Activated T-cell treated with anti-CD3 and anti-CD28 coated beads, Interleukin-2, amount 50 U/mL, for 24 hours (primary cell): ENCODE results near the gene DOCK1.

Experiments
- DNase-seq: peaks from one replicate; pipeline ENCODE4 v3.0.0-alpha.2; 2020
- H3K27ac Mint-ChIP-seq: 2 replicates; pipeline ENCODE4 v1.8.0; 2020; ENCODE audit warnings: mild to moderate bottlenecking, mixed read lengths
- H3K27me3 Mint-ChIP-seq: 2 replicates; pipeline ENCODE4 v1.8.0; 2020; ENCODE audit warnings: mixed read lengths
- H3K36me3 Mint-ChIP-seq: 2 replicates; pipeline ENCODE4 v1.8.0; 2020; ENCODE audit warnings: low read depth, mixed read lengths
- H3K4me1 Mint-ChIP-seq: 2 replicates; pipeline ENCODE4 v1.8.0; 2020; ENCODE audit warnings: low read depth, mixed read lengths
- H3K4me3 Mint-ChIP-seq: 2 replicates; pipeline ENCODE4 v1.8.0; 2020; ENCODE audit warnings: mild to moderate bottlenecking, moderate library complexity, mixed read lengths
- H3K9me3 Mint-ChIP-seq: 2 replicates; pipeline ENCODE4 v1.8.0; 2020; ENCODE audit warnings: mixed read lengths

Gene DOCK1

DNA sequence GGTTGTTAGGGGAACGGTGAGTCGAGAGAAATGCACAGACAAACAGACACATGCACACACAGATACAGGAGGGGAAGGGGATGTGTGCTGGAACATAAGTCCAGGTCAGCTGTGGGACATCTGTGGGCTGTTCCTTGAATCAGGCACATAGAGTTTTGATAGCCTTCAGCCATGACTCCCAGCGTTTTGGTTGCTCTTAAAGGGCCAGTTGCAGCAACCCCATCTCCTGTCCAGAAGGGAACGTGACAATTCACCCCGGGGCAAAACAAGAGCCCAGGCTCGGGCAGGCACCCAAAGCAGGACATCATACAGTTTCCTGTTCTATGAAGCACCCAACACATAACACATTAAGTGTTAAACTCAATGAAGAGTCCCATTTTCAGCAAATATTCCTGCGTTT lies 281.6 kb downstream of the DOCK1 start:
- H3K4me1 Mint-ChIP-seq = no peaks in the 10 kb centered on the region
- H3K4me3 Mint-ChIP-seq = no peak overlapping the region
- DNase-seq = no peak
- H3K9me3 Mint-ChIP-seq = peaks cover 4% of the 10 kb centered on the region
- H3K27me3 Mint-ChIP-seq = peaks cover 6% of the 10 kb centered on the region
- H3K36me3 Mint-ChIP-seq = no peaks in the 10 kb centered on the region
- H3K27ac Mint-ChIP-seq = no peak overlapping the region

DNA sequence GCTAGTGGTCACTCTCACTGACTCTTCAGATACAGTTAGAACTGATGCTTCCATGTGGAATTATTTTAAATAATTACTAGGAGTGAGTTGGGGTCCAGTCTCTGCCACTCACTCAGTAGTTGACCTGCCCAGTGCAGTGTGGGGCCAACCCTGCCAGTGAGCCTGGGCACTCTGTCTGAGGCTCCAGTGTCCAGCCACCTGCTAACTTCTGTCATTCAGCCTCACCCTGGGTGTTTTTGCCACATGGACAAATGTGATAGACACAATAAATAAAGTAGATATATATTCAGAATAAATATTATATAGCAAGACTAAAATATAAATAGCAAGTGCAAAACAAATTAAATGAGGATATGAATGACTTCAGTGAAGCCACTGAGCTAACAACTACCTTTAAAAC lies 284.0 kb downstream of the DOCK1 start:
- H3K4me1 Mint-ChIP-seq = no peaks in the 10 kb centered on the region
- no peaks in the 10 kb centered on the region for H3K36me3 Mint-ChIP-seq

DNA sequence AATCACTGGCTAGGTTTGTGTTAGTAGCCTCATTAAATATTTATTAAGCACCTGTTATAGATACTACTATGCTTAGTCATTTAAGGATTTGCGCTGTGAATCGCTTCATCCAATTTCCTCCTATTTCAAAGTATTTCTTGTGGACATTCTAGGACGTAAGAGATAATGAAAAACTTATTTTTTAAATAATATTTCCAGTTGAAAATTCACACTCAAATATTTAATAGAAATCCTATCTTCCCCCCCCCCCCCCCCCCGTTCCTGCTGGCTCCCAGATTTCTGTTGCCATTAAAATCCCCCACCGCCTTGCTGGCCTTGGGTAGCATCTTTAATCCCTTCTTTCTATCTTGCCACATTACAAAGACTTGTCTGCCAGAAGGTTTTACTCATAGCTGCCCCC lies 285.2 kb downstream of the DOCK1 start:
- no peaks in the 10 kb centered on the region for H3K36me3 Mint-ChIP-seq
- DNase-seq = no peak
- H3K9me3 Mint-ChIP-seq = peaks cover 3% of the 10 kb centered on the region
- H3K4me1 Mint-ChIP-seq = no peaks in the 10 kb centered on the region
- no peak overlapping the region for H3K27ac Mint-ChIP-seq
- peaks cover 32% of the 10 kb centered on the region for H3K27me3 Mint-ChIP-seq
- no peak overlapping the region for H3K4me3 Mint-ChIP-seq

More for the DNA sequence above, 284.0 kb downstream of the DOCK1 start:
- Mint-ChIP-seq H3K27me3 (peaks cover 23% of the 10 kb centered on the region), H3K4me3 (no peak overlapping the region), H3K9me3 (peaks cover 4% of the 10 kb centered on the region), H3K27ac (no peak overlapping the region)
- DNase-seq = no peak

DNA sequence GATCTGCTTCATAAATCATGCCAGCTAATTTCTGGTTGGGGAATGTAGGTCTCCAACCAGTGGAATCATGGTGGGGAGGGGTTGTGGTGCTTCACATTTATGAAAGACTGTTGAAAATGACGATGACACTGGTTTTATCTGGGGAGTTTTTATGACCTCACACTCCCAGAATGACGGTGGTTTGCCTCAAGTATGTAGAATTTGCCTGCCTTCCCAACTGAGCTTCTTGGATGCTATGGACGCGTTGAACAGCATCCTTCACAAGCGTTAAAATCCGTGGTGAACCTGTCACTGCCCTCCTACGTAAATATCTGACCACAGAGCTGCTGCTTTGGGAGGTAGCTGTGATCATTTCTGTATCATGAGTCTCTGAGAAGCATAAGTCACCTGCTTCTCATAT lies 287.9 kb downstream of the DOCK1 start:
- peaks cover 49% of the 10 kb centered on the region for H3K27me3 Mint-ChIP-seq
- no peak overlapping the region for H3K27ac Mint-ChIP-seq
- DNase-seq = no peak
- no peak overlapping the region for H3K4me3 Mint-ChIP-seq
- H3K9me3 Mint-ChIP-seq = no peaks in the 10 kb centered on the region
- H3K36me3 Mint-ChIP-seq = no peaks in the 10 kb centered on the region
- peaks cover 3% of the 10 kb centered on the region for H3K4me1 Mint-ChIP-seq

DNA sequence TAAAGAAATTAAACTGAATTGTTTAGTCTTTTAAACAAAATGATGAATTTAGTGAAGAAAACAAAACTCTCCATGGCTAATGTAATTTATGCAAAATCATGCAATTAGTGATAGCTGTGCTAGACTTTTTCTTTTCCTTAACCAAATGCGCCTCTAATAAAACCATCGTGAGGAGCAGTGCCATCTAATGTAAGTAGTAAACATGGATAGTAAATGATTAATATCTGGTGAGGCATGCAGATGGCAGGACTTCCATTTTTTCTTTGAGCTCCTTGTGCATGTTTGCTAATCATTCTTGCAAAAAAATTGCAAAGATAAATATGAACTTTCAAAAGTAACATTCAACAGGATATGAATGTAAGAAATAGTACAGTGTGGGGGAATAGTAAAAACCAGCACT lies 288.9 kb downstream of the DOCK1 start:
- no peak overlapping the region for H3K4me3 Mint-ChIP-seq
- H3K9me3 Mint-ChIP-seq = no peaks in the 10 kb centered on the region
- DNase-seq = no peak
- no peak overlapping the region for H3K27ac Mint-ChIP-seq
- peaks cover 3% of the 10 kb centered on the region for H3K4me1 Mint-ChIP-seq
- no peaks in the 10 kb centered on the region for H3K36me3 Mint-ChIP-seq
- peaks cover 56% of the 10 kb centered on the region for H3K27me3 Mint-ChIP-seq

DNA sequence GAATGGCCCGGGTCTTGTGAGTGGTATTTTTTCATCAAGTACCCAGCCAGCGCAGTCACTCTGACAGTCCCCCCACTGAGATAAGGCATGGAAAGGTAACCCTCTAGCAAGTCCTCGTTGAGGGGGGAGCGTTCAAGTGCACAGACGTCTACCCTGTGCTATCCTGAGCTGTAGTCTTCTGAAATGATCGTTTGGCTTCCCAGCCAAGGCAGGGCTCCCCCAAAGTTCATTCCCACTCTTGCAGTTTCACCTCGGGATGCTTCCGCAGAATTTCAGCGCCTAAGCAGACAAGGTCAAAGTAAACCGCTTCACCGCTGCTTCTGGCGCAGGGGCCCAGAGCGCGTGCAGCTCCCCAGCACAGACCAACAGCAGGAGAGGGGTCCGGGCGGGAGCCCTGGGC lies 289.4 kb downstream of the DOCK1 start:
- Mint-ChIP-seq H3K36me3 (no peaks in the 10 kb centered on the region), H3K4me3 (no peak overlapping the region)

DNA sequence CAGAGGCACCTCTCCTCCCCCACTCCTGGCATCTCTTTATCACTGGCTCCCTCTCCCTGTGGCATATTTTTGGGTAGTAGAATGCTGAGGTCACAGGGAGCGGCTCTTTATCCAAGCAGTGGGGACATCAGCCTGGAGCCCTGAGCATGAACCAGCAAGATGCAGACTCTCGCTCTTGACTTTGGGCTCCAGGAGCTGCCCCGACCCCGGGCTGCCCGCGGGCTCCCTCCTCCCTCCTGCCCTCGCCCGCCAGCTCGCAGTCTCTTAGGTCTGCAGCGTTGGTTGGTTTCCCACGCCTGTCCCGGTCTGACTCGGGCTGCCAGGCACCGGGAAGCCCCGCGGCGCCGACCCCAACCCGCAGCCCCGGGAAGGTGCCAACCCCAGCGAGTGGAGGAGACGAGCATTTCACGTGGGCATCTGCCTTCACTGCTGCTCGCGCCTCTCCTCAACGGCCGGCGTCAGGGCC lies 289.8 kb downstream of the DOCK1 start:
- Mint-ChIP-seq H3K4me3 (no peak overlapping the region), H3K9me3 (no peaks in the 10 kb centered on the region), H3K4me1 (peaks cover 3% of the 10 kb centered on the region), H3K27ac (no peak overlapping the region), H3K27me3 (peaks cover 58% of the 10 kb centered on the region), H3K36me3 (no peaks in the 10 kb centered on the region)
- no peak for DNase-seq

More for the DNA sequence above, 289.4 kb downstream of the DOCK1 start:
- no peaks in the 10 kb centered on the region for H3K9me3 Mint-ChIP-seq
- H3K4me1 Mint-ChIP-seq = peaks cover 3% of the 10 kb centered on the region
- peaks cover 58% of the 10 kb centered on the region for H3K27me3 Mint-ChIP-seq
- no peak for DNase-seq
- H3K27ac Mint-ChIP-seq = no peak overlapping the region

DNA sequence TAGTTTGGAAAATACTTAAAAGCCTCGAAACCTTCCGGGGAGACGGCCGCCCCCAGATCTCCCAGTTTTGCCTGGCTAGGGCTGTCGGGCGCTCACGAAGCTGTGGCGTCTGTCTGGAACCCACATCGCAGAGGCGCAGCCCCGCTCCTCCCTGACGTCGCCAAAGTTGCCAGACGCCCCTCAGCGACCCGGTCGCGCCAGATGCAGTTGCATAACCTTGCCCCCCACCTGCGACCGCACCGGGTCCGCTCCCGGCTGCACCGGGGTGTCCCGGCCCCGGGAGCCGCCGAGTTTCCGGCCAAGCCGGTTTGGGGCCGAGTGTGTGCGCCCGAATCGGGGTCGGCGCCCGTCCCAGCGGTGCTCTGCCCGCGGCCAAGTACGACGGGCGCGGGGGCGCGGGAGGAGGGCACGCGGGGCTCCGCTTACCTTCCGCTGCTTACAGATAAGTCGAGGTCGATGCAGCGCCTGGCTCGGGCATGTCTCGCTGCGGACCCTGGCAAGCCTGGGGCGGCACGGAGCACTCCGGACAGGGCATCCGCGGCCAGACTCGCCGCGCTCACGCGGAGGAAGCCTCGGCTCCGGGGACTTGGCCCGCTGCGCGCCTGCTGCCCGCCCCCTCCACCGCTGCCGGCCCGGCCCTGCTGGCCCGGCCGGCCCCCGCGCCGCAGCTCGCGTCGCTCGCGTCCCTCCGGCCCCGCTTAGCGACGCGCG lies 290.5 kb downstream of the DOCK1 start:
- Mint-ChIP-seq H3K9me3 (no peaks in the 10 kb centered on the region), H3K36me3 (no peaks in the 10 kb centered on the region), H3K27ac (no peak overlapping the region), H3K4me3 (no peak overlapping the region), H3K4me1 (peaks cover 3% of the 10 kb centered on the region), H3K27me3 (peaks cover 57% of the 10 kb centered on the region)
- DNase-seq = no peak

DNA sequence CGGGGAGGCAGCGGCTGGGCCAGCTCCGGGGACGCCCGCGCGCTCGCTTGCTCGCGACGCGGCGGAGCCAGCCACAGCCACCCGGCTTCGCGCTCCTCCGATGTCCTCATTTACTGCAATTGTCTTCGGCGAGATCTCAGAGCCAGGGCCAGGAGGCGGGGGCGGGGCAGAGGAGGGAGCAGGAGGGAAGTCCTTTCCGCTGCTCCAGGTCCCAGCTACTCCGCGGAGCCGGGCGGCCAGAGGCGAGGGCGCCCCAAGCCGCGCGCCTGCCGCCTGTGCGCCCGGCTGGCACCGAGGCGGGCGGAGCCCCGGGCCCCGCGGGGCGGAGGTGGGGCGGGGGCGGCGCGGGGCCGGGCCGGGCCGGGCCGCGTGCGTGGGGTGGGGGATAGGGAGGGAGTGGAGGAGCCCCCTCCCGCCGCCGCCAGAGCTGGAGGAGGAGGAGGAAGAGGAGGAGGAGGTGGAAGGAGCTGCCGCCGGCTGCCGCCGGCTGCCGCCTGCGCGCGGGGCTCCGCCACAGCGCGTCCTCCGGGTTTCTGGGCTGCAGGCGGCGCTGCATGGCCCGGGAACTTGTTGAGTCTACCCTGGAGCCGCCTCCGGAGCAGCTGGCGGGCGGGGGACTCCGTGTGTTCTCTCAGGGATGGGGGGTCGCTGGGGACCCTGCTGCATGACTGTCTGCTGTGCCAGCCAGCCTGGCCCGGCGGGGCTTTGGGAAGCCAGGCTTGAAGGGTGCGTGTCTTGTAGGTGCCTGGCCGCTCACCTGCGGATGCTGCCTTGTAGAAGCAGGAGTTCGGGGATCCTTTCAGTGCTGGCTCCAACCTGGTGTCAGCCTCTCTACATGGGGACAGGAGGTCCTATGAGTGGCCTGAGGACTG lies 291.3 kb downstream of the DOCK1 start, which contains the start of gene INSYN2A:
INSYN2A (minus strand) TSS at position 310 of the 872 bp plus-strand sequence. CDS start 20,196 bp downstream, outside the sequence.
- Mint-ChIP-seq H3K27ac (no peak within 1 kb of the TSS), H3K36me3 (no peaks in the 10 kb centered on the region), H3K4me1 (peaks cover 3% of the 10 kb centered on the region), H3K27me3 (peaks cover 52% of the 10 kb centered on the region), H3K4me3 (no peak within 1 kb of the TSS), H3K9me3 (no peaks in the 10 kb centered on the region)
- DNase-seq = no peak

DNA sequence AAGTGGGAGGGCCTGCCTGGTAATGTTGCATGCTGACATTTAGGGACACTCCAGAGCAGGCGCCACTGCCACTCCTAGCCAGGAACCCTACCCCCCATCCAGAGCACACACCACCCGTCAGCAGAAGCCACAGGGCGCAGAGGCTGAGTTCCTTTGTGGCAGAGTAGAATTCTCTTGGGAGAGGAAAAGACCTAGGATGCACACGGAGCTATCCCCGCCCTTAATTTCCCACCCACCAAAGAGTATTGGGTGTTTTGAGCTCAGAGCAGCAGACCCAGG lies 291.9 kb downstream of the DOCK1 start:
- no peak overlapping the region for H3K27ac Mint-ChIP-seq
- H3K9me3 Mint-ChIP-seq = no peaks in the 10 kb centered on the region
- H3K4me3 Mint-ChIP-seq = no peak overlapping the region
- no peak for DNase-seq
- H3K27me3 Mint-ChIP-seq = peaks cover 52% of the 10 kb centered on the region
- H3K4me1 Mint-ChIP-seq = peaks cover 3% of the 10 kb centered on the region
- H3K36me3 Mint-ChIP-seq = no peaks in the 10 kb centered on the region

DNA sequence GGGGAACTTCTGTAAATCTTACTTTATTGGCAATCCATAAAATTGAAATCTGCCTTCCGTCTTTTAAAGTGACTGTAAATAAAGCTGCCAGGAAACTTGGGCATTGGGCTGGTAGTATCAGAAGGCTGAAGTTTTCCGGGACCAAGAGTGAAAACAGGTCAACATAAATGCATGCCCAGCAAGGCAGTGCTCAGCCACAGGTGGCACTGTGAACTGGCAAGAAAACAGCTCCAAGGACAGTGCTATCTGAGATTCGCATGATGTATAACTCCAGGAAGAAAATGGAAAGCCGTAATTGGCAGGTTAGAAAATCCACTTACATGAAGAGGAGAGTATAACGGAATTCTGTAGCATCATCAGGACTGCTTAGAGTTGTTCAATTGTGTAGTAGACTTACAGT lies 293.1 kb downstream of the DOCK1 start:
- no peak for DNase-seq
- Mint-ChIP-seq H3K4me1 (peaks cover 3% of the 10 kb centered on the region), H3K4me3 (no peak overlapping the region), H3K36me3 (no peaks in the 10 kb centered on the region), H3K9me3 (no peaks in the 10 kb centered on the region), H3K27ac (no peak overlapping the region), H3K27me3 (peaks cover 43% of the 10 kb centered on the region)

DNA sequence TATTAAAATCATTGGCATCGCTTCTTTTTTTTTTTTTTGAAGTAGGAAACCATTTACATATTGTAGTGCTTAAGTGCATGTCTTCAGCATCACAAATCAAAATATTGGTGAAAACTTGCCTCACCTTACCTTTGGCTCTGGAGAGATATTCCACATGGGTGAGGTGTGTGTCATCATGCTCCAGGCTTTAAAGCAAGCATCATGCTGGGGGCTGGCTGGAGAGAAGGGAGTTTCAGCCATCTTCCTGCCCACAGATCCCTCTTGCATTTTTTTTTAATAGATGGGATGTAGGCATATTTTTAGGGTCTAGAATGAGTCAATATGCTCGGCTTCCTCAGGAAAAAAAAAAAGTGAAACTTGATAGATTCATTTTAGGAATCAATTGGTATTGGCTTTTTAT lies 293.5 kb downstream of the DOCK1 start:
- Mint-ChIP-seq H3K9me3 (no peaks in the 10 kb centered on the region), H3K27ac (no peak overlapping the region), H3K27me3 (peaks cover 39% of the 10 kb centered on the region), H3K4me1 (peaks cover 3% of the 10 kb centered on the region), H3K4me3 (no peak overlapping the region), H3K36me3 (no peaks in the 10 kb centered on the region)
- DNase-seq = no peak

DNA sequence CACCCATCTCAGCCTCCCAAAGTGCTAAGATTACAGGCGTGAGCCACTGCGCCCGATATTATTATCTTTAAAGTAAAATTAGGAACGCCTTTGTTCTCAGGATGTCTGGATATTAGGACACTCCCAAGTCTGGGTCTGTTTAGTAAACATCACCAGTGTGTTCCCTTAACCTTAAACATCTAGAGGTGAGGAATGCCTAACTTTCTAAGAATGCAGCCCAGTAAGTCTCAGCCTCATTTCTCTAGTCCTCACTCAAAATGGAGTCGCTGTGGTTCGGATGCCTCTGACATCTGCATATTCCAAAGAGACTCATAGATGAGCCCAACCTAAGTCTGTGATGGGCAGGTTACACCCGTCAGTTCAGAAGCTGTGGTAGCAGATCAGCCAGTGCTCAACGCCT lies 295.4 kb downstream of the DOCK1 start:
- H3K4me1 Mint-ChIP-seq = peaks cover 3% of the 10 kb centered on the region
- H3K36me3 Mint-ChIP-seq = no peaks in the 10 kb centered on the region
- H3K27me3 Mint-ChIP-seq = peaks cover 24% of the 10 kb centered on the region
- H3K27ac Mint-ChIP-seq = no peak overlapping the region
- no peak overlapping the region for H3K4me3 Mint-ChIP-seq
- H3K9me3 Mint-ChIP-seq = no peaks in the 10 kb centered on the region
- DNase-seq = no peak

DNA sequence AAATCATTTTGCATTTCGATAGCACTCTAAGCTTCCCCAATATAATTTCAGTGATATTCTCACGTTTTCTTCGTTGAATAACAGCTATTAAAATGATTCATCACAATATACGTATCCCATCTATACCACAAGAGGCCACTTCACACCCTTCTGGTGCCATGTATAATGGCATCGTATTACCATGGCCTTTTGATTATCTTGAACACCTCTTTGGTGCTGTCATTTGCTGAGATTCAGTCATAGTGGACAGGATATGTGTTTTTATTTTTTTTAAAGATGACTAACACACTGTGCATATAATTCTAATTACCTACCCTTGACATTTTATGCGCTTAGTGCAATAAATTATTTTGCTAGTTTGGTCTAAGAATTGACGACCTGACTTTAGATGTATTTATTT lies 297.8 kb downstream of the DOCK1 start:
- no peak for DNase-seq
- H3K36me3 Mint-ChIP-seq = no peaks in the 10 kb centered on the region
- no peaks in the 10 kb centered on the region for H3K4me1 Mint-ChIP-seq
- peaks cover 10% of the 10 kb centered on the region for H3K27me3 Mint-ChIP-seq
- H3K4me3 Mint-ChIP-seq = no peak overlapping the region
- H3K9me3 Mint-ChIP-seq = no peaks in the 10 kb centered on the region
- no peak overlapping the region for H3K27ac Mint-ChIP-seq

DNA sequence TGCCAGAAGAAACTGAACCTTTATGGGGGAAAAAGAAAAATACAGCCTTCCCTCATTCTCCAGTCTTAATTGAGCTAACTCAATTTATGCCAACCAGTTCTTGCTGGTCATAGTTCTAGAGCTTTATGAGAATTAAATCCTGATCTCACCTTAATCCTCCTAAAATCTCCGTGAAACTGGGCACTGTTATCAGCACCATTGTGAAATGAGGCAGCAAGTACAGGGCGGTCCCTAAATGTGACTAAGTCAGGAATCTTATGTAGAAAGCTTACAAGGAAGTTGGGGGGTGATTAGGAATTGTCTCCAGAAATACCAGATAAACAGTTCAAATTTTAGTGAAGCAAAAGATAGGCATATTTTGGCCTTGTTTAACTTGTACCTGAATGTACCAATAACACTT lies 301.9 kb downstream of the DOCK1 start:
- no peaks in the 10 kb centered on the region for H3K9me3 Mint-ChIP-seq
- H3K4me3 Mint-ChIP-seq = no peak overlapping the region
- no peak overlapping the region for H3K27ac Mint-ChIP-seq
- H3K4me1 Mint-ChIP-seq = no peaks in the 10 kb centered on the region
- no peaks in the 10 kb centered on the region for H3K36me3 Mint-ChIP-seq
- no peak for DNase-seq
- H3K27me3 Mint-ChIP-seq = no peaks in the 10 kb centered on the region
